Endodermal cell (in vitro differentiated cells): ENCODE results near the gene TMEM250. TPM values are rescaled to one million over a fixed set of nuclear protein-coding genes. Genes with fewer than 3 reads are reported as not detected.

Experiments used
- DNase-seq: peaks from one replicate; pipeline ENCODE4 v3.0.0-alpha.2; 2017
- H3K27ac ChIP-seq: 2 replicates; pipeline ENCODE4 v1.5.1; 2013; ENCODE audit warnings: mild to moderate bottlenecking, low read depth, low read length, moderate library complexity
- H3K27me3 ChIP-seq: 2 replicates; pipeline ENCODE4 v1.6.1; 2013; ENCODE audit warnings: mild to moderate bottlenecking, low read length, moderate library complexity; ENCODE audit not compliant: insufficient read depth, control insufficient read depth, poor library complexity, severe bottlenecking
- H3K36me3 ChIP-seq: 2 replicates; pipeline ENCODE4 v1.7.0; 2013; ENCODE audit warnings: mild to moderate bottlenecking, low read length, moderate library complexity; ENCODE audit not compliant: control insufficient read depth, insufficient read depth
- H3K4me1 ChIP-seq: one replicate; pipeline ENCODE4 v1.7.0; 2013; ENCODE audit warnings: low read length; ENCODE audit not compliant: control insufficient read depth, insufficient read depth
- H3K4me3 ChIP-seq: 2 replicates; pipeline ENCODE4 v1.5.1; 2013; ENCODE audit warnings: mild to moderate bottlenecking, low read length, moderate library complexity
- H3K9ac ChIP-seq: 2 replicates; pipeline ENCODE4 v1.6.1; 2013; ENCODE audit warnings: mild to moderate bottlenecking, low read length, moderate library complexity; ENCODE audit not compliant: poor library complexity, severe bottlenecking; ENCODE audit errors: extremely low read depth
- H3K9me3 ChIP-seq: 2 replicates; pipeline ENCODE4 v1.6.1; 2013; ENCODE audit warnings: mild to moderate bottlenecking, low read length, moderate library complexity; ENCODE audit not compliant: control insufficient read depth
- H3K27ac Mint-ChIP-seq: 2 replicates; pipeline ENCODE4 v1.8.0; 2020; ENCODE audit warnings: mixed read lengths
- H3K27me3 Mint-ChIP-seq: 2 replicates; pipeline ENCODE4 v1.8.0; 2021; ENCODE audit warnings: mild to moderate bottlenecking, mixed read lengths; ENCODE audit not compliant: insufficient read depth
- H3K36me3 Mint-ChIP-seq: 2 replicates; pipeline ENCODE4 v1.8.0; 2020; ENCODE audit warnings: low read depth, mixed read lengths
- H3K4me1 Mint-ChIP-seq: 2 replicates; pipeline ENCODE4 v1.8.0; 2020; ENCODE audit warnings: mixed read lengths
- H3K4me3 Mint-ChIP-seq: 2 replicates; pipeline ENCODE4 v1.8.0; 2020; ENCODE audit warnings: mild to moderate bottlenecking, moderate library complexity, mixed read lengths
- H3K9me3 Mint-ChIP-seq: 2 replicates; pipeline ENCODE4 v1.8.0; 2020; ENCODE audit warnings: mild to moderate bottlenecking, mixed read lengths
- CTCF ChIP-seq: fragments of 200-600 bp; sonication (generic); conservative IDR thresholded peaks from 2 replicates; pipeline ENCODE4 v1.5.0; 2021; ENCODE audit warnings: antibody characterized with exemption, mild to moderate bottlenecking
- WGBS, 2 experiments: methylation state at CpG; one replicate each; pipeline versions ENCODE4 v1.1.5 to v1.1.7; 2013; ENCODE audit warnings: missing lambda C conversion rate in 2 of 2, mixed read lengths in 1 of 2; ENCODE audit not compliant: insufficient coverage in 1 of 2, insufficient read length in 1 of 2; 5-methylcytosine and 5-hydroxymethylcytosine counted together
- total RNA-seq, 2 donors: library from RNA; stranded (reverse); fragmentation: NEBNext Ultra II Directional in 1 of 2; extraction: Animal tissue kit (Norgen Biotek cat#: 25700) in 1 of 2; gene quantifications; 2 replicates in 1 of 2; 3 replicates in 1 of 2; pipeline ENCODE4 v1.2.1, GENCODE V29; 2021

The TMEM250 gene
- total RNA-seq, 2 donors from 2014 or later: 56.4 to 58.4 TPM

DNA sequence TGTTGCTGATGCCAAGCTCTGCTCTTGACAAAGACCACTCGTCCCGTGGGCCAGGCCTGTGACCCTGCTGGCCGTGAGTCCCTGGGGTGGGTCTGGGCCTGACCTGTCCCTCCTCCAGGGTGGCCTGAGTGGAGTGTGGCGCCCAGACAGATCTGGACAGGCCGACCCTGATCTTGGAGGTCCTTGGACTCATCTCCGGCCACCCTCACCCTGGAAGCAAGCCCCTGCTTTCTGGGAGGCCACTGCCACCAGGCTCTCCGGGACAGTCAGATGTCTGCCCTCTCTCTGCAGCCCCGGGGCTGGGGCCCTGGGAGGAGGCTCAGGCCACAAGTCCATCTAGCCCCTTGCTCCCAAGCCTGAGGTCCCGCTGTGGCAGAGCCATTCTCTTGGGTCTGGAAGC is 31.2 kb upstream of the TMEM250 start:
- H3K9me3 ChIP-seq: no peaks in the 10 kb centered on the region
- no peak for TF ChIP-seq CTCF
- no peaks in the 10 kb centered on the region for H3K36me3 ChIP-seq
- H3K4me1 ChIP-seq: no peaks in the 10 kb centered on the region
- H3K27me3 ChIP-seq: no peaks in the 10 kb centered on the region
- Mint-ChIP-seq H3K9me3 (no peaks in the 10 kb centered on the region), H3K4me1 (peaks cover 6% of the 10 kb centered on the region), H3K4me3 (no peak overlapping the region), H3K27me3 (no peaks in the 10 kb centered on the region), H3K36me3 (no peaks in the 10 kb centered on the region), H3K27ac (no peak overlapping the region)
- no peak overlapping the region for H3K9ac ChIP-seq
- peak; percentile 34 for DNase-seq
- H3K27ac ChIP-seq: no peak overlapping the region
- WGBS, 2 experiments: 89 to 92% methylated on average over 7 to 9 of the region's 9 CpGs
- no peak overlapping the region for H3K4me3 ChIP-seq

DNA sequence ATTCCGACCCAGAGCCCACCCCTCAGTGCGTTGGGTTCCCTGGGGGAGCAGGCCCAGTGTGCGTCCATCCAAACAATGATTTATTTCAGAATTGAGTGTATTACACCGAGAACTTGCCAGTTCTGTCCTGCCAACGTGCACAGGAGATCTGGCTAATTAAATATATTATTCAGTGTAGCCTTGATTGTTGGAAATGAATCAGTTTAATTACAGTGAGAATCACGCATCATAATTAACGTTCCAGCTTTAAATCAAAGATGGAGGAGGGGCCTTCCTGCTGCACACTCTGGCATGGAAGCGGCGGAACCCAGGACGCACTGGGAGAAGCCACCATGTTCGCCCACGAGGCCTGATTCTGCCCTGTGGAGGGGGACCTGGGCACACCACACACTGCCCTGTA is 30.7 kb upstream of the TMEM250 start:
- H3K36me3 ChIP-seq: no peaks in the 10 kb centered on the region
- H3K36me3 Mint-ChIP-seq: no peaks in the 10 kb centered on the region
- H3K4me3 Mint-ChIP-seq: no peak overlapping the region
- no peak overlapping the region for H3K27ac Mint-ChIP-seq
- no peaks in the 10 kb centered on the region for H3K9me3 ChIP-seq
- TF ChIP-seq CTCF: no peak
- H3K27me3 ChIP-seq: no peaks in the 10 kb centered on the region
- H3K9me3 Mint-ChIP-seq: no peaks in the 10 kb centered on the region
- no peaks in the 10 kb centered on the region for H3K4me1 ChIP-seq
- no peak overlapping the region for H3K4me3 ChIP-seq
- peaks cover 6% of the 10 kb centered on the region for H3K4me1 Mint-ChIP-seq
- H3K27ac ChIP-seq: no peak overlapping the region
- H3K27me3 Mint-ChIP-seq: no peaks in the 10 kb centered on the region
- H3K9ac ChIP-seq: no peak overlapping the region
- no peak for DNase-seq
- WGBS, 2 experiments: 87 to 95% methylated on average over 9 to 12 of the region's 12 CpGs

DNA sequence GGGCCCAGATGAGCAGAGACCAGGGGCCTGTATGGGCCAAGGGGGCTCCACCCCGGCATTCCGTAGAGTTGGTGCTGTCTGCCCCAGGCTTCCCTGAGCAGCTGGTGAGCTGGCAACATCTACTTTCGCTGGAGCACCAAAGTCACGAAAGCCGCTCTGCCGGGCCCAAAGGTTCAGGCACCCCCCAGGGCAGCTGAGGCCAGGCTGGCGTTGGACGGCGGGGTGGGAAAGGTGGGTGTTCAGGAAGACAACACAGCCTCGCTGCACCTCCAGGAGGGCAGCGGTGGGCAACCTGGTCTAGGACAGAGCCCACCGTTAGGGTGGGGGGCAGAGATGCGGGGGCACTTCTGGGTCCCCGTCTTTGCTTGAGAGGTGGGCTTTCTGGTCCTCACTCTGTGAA is 30.1 kb upstream of the TMEM250 start:
- no peak for TF ChIP-seq CTCF
- no peak overlapping the region for H3K9ac ChIP-seq
- 90 to 93% methylated on average over 5 to 14 of the region's 14 CpGs for WGBS, 2 experiments
- no peak overlapping the region for H3K27ac ChIP-seq
- no peaks in the 10 kb centered on the region for H3K36me3 ChIP-seq
- H3K4me1 ChIP-seq: no peaks in the 10 kb centered on the region
- DNase-seq: no peak
- no peaks in the 10 kb centered on the region for H3K27me3 ChIP-seq
- peaks cover 6% of the 10 kb centered on the region for H3K4me1 Mint-ChIP-seq
- no peak overlapping the region for H3K4me3 Mint-ChIP-seq
- no peaks in the 10 kb centered on the region for H3K9me3 ChIP-seq
- no peaks in the 10 kb centered on the region for H3K27me3 Mint-ChIP-seq
- H3K9me3 Mint-ChIP-seq: no peaks in the 10 kb centered on the region
- H3K27ac Mint-ChIP-seq: no peak overlapping the region
- no peak overlapping the region for H3K4me3 ChIP-seq
- H3K36me3 Mint-ChIP-seq: no peaks in the 10 kb centered on the region
